Activated CD4-positive, alpha-beta T cell treated with anti-CD3 and anti-CD28 coated beads, Interleukin-2, amount 50 U/mL, for 1 hour (primary cell): Measurements from ENCODE around the gene TRAPPC3.
A peak's percentile ranks its signal among the peaks of the same experiment; 100 is the strongest.

Experiments
- DNase-seq: peaks from one replicate; pipeline ENCODE4 v3.0.0-alpha.2; 2020

The TRAPPC3 gene

DNA sequence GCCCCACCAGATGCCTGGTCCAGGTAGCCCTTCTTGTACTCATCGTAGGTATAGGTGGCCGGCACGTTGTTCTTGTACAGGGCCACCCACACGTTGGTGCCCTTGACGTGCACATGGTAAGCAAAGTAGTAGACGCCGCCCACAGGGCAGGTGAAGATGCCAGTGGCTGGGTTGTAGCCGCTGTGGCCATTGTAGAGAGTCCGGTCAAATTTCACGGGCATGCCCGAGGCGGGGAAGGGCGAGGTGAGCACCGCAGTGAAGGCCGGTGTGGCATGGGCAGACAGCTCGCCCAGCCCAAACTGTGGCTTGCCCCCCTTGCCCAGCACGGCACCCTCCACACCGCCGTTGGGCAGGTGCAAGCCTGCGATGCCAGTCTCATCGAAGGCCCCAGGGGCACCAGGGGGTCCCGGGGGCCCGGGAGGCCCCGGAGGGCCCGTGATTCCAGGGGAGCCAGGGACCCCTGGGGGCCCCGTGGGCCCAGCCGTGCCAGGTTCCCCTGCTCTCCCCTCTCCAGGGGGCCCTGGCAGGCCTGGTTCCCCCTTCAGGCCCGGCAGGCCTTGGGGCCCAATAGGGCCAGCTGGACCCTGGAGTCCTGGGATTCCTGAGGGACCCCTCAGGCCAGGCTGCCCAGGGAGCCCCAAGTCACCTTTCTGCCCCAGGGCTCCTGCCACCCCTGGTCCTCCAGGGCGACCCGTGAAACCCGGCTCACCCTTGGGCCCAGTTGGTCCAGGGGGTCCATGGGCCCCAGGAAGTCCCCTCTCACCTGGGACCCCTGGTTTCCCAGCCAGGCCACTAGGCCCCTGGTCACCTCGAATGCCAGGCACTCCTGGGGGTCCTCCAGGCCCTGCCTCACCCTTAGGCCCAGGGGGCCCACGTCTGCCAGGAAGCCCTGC lies 51.3 kb downstream of the TRAPPC3 start:
- DNase-seq, result no peak

DNA sequence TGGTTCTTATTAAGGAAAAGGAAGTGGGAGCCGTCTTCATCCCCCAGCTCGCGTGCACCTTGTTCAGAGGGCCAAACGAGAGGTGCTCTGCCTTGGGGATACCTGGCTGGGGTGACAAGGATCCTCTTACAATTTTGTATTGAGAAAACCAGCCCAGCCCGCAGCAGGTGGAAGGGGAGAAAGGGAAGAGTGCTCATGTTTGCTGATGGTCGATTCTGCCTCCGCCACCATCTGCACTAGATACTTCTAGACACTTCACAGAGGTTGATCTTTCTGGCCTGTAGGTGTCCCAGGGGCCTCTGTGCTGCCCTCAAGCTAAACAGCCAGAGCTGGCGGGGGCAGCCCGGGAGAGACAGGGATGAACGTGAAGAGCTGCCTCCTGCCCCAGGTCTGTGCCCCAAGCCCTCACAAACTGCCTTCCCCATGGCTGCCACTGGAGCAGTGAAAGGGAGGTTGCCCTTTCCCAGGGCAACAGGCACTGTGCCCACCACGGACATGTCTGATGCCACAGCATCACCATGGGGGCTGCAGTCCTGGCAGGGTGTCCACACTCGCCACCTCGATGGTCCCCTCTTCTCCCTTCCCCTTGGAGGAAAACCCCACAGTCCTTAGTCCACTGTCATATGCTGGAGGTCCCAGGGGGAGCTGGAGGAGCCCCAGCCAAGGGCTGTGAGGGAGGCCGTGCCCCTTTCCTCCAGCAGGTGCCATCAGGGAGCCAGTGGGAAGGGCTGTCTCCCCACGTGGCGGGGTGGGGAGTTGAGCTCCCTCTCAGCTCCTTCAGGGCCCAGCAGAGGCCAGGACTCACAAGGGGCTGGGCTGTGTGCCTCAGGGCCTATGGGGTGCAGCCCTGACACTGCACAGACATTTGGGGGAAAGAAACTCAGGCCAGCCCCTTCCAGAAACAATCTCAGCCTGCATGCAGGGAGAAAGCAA lies 52.5 kb downstream of the TRAPPC3 start:
- DNase-seq, result no peak

- no peak for DNase-seq
These were observed 53.4 kb downstream of the TRAPPC3 start for GRCh38 chr1:36095760-36096405.

DNA sequence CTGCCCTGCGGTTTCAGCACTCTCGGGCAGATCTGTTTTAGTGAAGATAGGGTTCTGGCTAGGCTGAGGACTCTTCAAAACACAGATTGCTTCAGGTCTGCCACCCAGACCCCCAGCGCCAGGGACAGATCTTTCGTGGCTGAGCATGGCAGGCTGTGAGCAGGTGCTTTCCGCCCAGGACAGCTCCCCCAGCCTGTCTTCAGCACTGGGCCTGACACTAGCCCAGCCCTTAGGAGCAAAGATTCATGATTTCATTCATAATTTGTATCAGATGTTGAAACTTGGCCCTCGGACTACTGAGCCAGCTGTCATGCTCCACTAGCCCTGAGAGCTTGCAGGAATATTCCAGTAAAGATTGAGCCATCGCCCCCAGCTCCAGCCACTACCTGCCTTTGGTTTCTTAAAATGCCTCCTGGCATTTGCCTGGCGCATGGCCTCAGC lies 54.6 kb downstream of the TRAPPC3 start:
- no peak for DNase-seq

GRCh38 chr1:36093929-36094328 lies 55.4 kb downstream of the TRAPPC3 start:
- DNase-seq, result no peak

- DNase-seq, result no peak
These were observed 56.1 kb downstream of the TRAPPC3 start for GRCh38 chr1:36093226-36093625.

GRCh38 chr1:36092798-36093185 lies 56.5 kb downstream of the TRAPPC3 start:
- no peak for DNase-seq

DNA sequence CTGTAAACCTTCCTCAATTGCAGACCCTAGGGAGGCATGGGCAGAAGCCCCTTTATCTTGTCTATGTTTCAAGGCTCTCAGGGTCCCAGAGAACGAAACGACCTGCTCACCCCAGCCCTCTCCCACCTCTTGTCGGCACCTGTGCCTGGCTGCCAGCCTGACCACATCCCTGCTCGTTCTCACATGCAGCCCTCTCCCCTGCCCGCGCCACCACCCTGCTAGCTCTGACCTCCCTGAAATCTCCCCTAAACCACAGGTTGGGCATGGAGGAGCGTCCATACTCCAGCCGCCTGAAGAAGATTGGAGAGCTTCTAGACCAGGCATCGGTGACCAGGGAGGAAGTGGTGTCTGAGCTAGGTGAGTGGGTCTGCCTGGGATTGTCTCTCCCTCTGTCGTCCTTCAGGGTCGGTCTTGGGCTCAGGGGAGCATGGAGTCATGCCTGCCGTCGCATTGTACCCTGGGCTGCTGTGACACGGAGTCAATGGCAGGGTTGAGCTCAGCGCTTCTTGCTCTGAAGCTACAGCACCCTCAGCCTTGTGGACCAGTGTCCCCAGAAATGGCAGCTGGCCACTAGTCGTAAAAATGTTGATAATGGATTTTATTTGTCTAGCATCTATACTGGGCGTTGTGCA lies 57.0 kb downstream of the TRAPPC3 start:
- DNase-seq, result no peak

DNA sequence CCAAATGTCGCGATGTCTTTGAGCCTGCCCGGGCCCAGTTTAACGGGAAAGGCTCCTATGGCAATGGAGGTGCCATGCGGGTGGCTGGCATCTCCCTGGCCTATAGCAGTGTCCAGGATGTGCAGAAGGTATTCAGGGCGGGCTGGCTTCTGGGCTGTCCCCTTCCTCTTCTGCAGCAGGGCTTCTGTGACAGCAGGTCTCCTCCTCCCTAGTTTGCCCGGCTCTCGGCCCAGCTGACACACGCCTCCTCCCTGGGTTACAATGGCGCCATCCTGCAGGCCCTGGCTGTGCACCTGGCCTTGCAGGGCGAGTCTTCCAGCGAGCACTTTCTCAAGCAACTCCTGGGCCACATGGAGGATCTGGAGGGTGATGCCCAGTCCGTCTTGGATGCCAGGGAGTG lies 57.6 kb downstream of the TRAPPC3 start:
- DNase-seq, result no peak

DNA sequence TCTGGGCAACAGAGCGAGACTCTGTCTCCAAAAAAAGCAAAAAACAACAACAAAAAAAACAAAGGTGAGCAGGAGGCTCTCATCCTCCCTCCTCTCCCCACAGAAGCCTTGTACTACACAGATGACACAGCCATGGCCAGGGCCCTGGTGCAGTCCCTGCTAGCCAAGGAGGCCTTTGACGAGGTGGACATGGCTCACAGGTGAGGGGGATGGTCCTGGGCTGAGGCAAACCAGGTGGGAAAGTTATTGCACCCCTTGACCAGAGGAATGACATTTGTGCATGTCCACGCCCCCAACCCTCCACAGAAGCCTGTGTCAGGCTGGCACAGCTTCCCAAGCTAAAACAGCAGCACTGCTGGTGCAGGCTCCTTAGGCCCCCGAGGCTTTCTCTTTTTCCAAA lies 58.1 kb downstream of the TRAPPC3 start:
- DNase-seq, result no peak

GRCh38 chr1:36089393-36090121 lies 59.7 kb downstream of the TRAPPC3 start:
- no peak for DNase-seq

- DNase-seq, result peak; percentile 87
These were observed 60.5 kb downstream of the TRAPPC3 start, which contains the start of gene ADPRS for GRCh38 chr1:36088577-36089392. TSS of gene ADPRS (plus strand) at chr1:36088892. CDS start at chr1:36088905, 13 bp downstream.

- DNase-seq, result no peak
These were observed 61.1 kb downstream of the TRAPPC3 start for GRCh38 chr1:36088265-36088576.

GRCh38 chr1:36087233-36088123 lies 61.8 kb downstream of the TRAPPC3 start:
- no peak for DNase-seq
